Muscle layer of colon (tissue), 2 donors: ENCODE results near the gene EPHA2.

Source experiments
- H3K27ac ChIP-seq: one replicate; pipeline ENCODE4 v1.7.0; 2013; ENCODE audit warnings: low read depth, mild to moderate bottlenecking, low read length, moderate library complexity
- H3K27me3 ChIP-seq, 2 donors: one replicate each; pipeline ENCODE4 v1.7.0; 2013; ENCODE audit warnings: low read length in 2 of 2, mild to moderate bottlenecking in 2 of 2; ENCODE audit not compliant: insufficient read depth in 2 of 2, control insufficient read depth in 1 of 2
- H3K36me3 ChIP-seq: one replicate; pipeline ENCODE4 v1.7.0; 2013; ENCODE audit warnings: mild to moderate bottlenecking, low read length; ENCODE audit not compliant: insufficient read depth
- H3K4me1 ChIP-seq: one replicate; pipeline ENCODE4 v1.7.0; 2013; ENCODE audit warnings: mild to moderate bottlenecking, low read length; ENCODE audit not compliant: insufficient read depth
- H3K4me3 ChIP-seq, 2 donors: one replicate each; pipeline ENCODE4 v1.7.0; 2013; ENCODE audit warnings: low read length in 2 of 2, low read depth in 1 of 2, mild to moderate bottlenecking in 1 of 2, moderate library complexity in 1 of 2
- H3K9ac ChIP-seq: one replicate; pipeline ENCODE4 v1.7.0; 2013; ENCODE audit warnings: low read length
- H3K9me3 ChIP-seq: one replicate; pipeline ENCODE4 v1.7.0; 2013; ENCODE audit warnings: mild to moderate bottlenecking, low read length
- donor health status: abdominal sarcoma.
- donor health status: Adenocarcinoma of cecum.

The EPHA2 gene

GRCh38 chr1:16091296-16091695 lies 64.6 kb downstream of the EPHA2 start:
- Histone ChIP-seq H3K9ac (no peak overlapping the region), H3K9me3 (no peaks in the 10 kb centered on the region), H3K36me3 (no peaks in the 10 kb centered on the region), H3K27me3 (no peaks in the 10 kb centered on the region), H3K4me3 (no peak overlapping the region), H3K4me1 (no peaks in the 10 kb centered on the region), H3K27ac (no peak overlapping the region)

- no peaks in the 10 kb centered on the region for H3K27me3 ChIP-seq
- H3K4me1 ChIP-seq = no peaks in the 10 kb centered on the region
- H3K27ac ChIP-seq = no peak overlapping the region
Observed at GRCh38 chr1:16090076-16090826, 65.6 kb downstream of the EPHA2 start.

GRCh38 chr1:16088996-16089395 lies 66.9 kb downstream of the EPHA2 start:
- Histone ChIP-seq H3K9ac (no peak overlapping the region), H3K27ac (no peak overlapping the region), H3K4me1 (no peaks in the 10 kb centered on the region), H3K4me3 (no peak overlapping the region), H3K9me3 (no peaks in the 10 kb centered on the region), H3K27me3 (no peaks in the 10 kb centered on the region), H3K36me3 (no peaks in the 10 kb centered on the region)

More at GRCh38 chr1:16090076-16090826, 65.6 kb downstream of the EPHA2 start:
- Histone ChIP-seq H3K9me3 (no peaks in the 10 kb centered on the region), H3K9ac (no peak overlapping the region), H3K4me3 (no peak overlapping the region), H3K36me3 (no peaks in the 10 kb centered on the region)

- Histone ChIP-seq H3K9ac (no peak overlapping the region), H3K9me3 (no peaks in the 10 kb centered on the region), H3K4me3 (no peak overlapping the region), H3K27ac (no peak overlapping the region), H3K36me3 (no peaks in the 10 kb centered on the region), H3K27me3 (no peaks in the 10 kb centered on the region), H3K4me1 (no peaks in the 10 kb centered on the region)
Observed at GRCh38 chr1:16088351-16088911, 67.4 kb downstream of the EPHA2 start.

GRCh38 chr1:16087733-16088132 lies 68.1 kb downstream of the EPHA2 start:
- Histone ChIP-seq H3K9ac (no peak overlapping the region), H3K36me3 (no peaks in the 10 kb centered on the region), H3K9me3 (no peaks in the 10 kb centered on the region), H3K4me3 (no peak overlapping the region), H3K27ac (no peak overlapping the region), H3K27me3 (no peaks in the 10 kb centered on the region), H3K4me1 (no peaks in the 10 kb centered on the region)

GRCh38 chr1:16085522-16085921 lies 70.3 kb downstream of the EPHA2 start:
- Histone ChIP-seq H3K4me3 (no peak overlapping the region), H3K4me1 (no peaks in the 10 kb centered on the region), H3K36me3 (no peaks in the 10 kb centered on the region), H3K9me3 (no peaks in the 10 kb centered on the region), H3K27me3 (no peaks in the 10 kb centered on the region), H3K9ac (no peak overlapping the region), H3K27ac (no peak overlapping the region)

GRCh38 chr1:16083486-16083885 lies 72.4 kb downstream of the EPHA2 start:
- no peak overlapping the region for H3K27ac ChIP-seq
- no peak overlapping the region for H3K4me3 ChIP-seq
- H3K4me1 ChIP-seq = peaks cover 5% of the 10 kb centered on the region
- H3K36me3 ChIP-seq = no peaks in the 10 kb centered on the region
- no peak overlapping the region for H3K9ac ChIP-seq
- no peaks in the 10 kb centered on the region for H3K27me3 ChIP-seq
- no peaks in the 10 kb centered on the region for H3K9me3 ChIP-seq

GRCh38 chr1:16082283-16083038 lies 73.4 kb downstream of the EPHA2 start:
- H3K4me1 ChIP-seq = peaks cover 5% of the 10 kb centered on the region
- no peak overlapping the region for H3K4me3 ChIP-seq
- H3K9me3 ChIP-seq = no peaks in the 10 kb centered on the region
- H3K9ac ChIP-seq = no peak overlapping the region
- no peak overlapping the region for H3K27ac ChIP-seq
- H3K27me3 ChIP-seq = no peaks in the 10 kb centered on the region
- no peaks in the 10 kb centered on the region for H3K36me3 ChIP-seq

- Histone ChIP-seq H3K9ac (no peak overlapping the region), H3K36me3 (no peaks in the 10 kb centered on the region), H3K27me3 (no peaks in the 10 kb centered on the region), H3K4me1 (peaks cover 5% of the 10 kb centered on the region), H3K27ac (no peak overlapping the region), H3K9me3 (no peaks in the 10 kb centered on the region), H3K4me3 (no peak overlapping the region)
Observed at GRCh38 chr1:16081636-16082035, 74.2 kb downstream of the EPHA2 start.

- Histone ChIP-seq H3K9ac (no peak overlapping the region), H3K4me3 (no peak overlapping the region), H3K27ac (no peak overlapping the region), H3K4me1 (peaks cover 7% of the 10 kb centered on the region), H3K36me3 (no peaks in the 10 kb centered on the region), H3K27me3 (no peaks in the 10 kb centered on the region), H3K9me3 (no peaks in the 10 kb centered on the region)
Observed at GRCh38 chr1:16080422-16081150, 75.3 kb downstream of the EPHA2 start.

GRCh38 chr1:16078925-16079656 lies 76.8 kb downstream of the EPHA2 start:
- H3K4me1 ChIP-seq = peaks cover 15% of the 10 kb centered on the region
- H3K4me3 ChIP-seq = peak overlapping the region in 1 of 2 donors; percentile 22
- H3K9ac ChIP-seq = no peak overlapping the region
- no peak overlapping the region for H3K27ac ChIP-seq
- no peaks in the 10 kb centered on the region for H3K36me3 ChIP-seq
- no peaks in the 10 kb centered on the region for H3K27me3 ChIP-seq
- no peaks in the 10 kb centered on the region for H3K9me3 ChIP-seq
